Measurements from ENCODE around the gene ANKRD55. TPM values are rescaled to one million over a fixed set of nuclear protein-coding genes. Genes with fewer than 3 reads are reported as not detected.
"Not testable (repeated sequence)": the region's sequence is repeated elsewhere in the genome, so short reads cannot be mapped to it uniquely, and the experiment has no call there.

The ANKRD55 gene
- total and polyA plus RNA-seq, 2 donors (not counting 1 experiment from before 2014, with no cell fraction given), result not detected

GRCh38 chr5:56227691-56228090 lies 5.4 kb downstream of the ANKRD55 start:
- H3K27me3 ChIP-seq (ENCODE audit: control insufficient read depth, insufficient read depth, low read length), result no peaks in the 10 kb centered on the region
- no peaks in the 10 kb centered on the region for H3K79me2 ChIP-seq (ENCODE audit: control insufficient read depth, insufficient read depth, low read length)
- no peaks in the 10 kb centered on the region for H3K36me3 ChIP-seq (ENCODE audit: control insufficient read depth, insufficient read depth, low read length)
- H3K9ac ChIP-seq (ENCODE audit: insufficient read depth, low read length), result no peak overlapping the region
- no peak for DNase-seq (ENCODE audit: low read depth in 2 of 2)
- H3K4me3 ChIP-seq (replicated peaks in 1 of 4; ENCODE audit: control extremely low read depth in 1 of 4, insufficient read depth in 1 of 4, low read depth in 3 of 4, low read length in 4 of 4), result no peak overlapping the region
- H4K20me1 ChIP-seq (ENCODE audit: control insufficient read depth, extremely low read depth, insufficient read depth, low read length), result no peaks in the 10 kb centered on the region
- no peaks in the 10 kb centered on the region for H3K9me3 ChIP-seq (ENCODE audit: control insufficient read depth, insufficient read depth, low read depth, low read length)
- H3K27ac ChIP-seq (ENCODE audit: insufficient read depth, low read length), result no peak overlapping the region
- H3K4me2 ChIP-seq (ENCODE audit: extremely low read depth, insufficient read depth, low read length), result no peak overlapping the region
- TF ChIP-seq EZH2 (IDR thresholded peaks at IDR 0.05; ENCODE audit: low read length, missing control alignments) (no peak), CTCF (conservative IDR thresholded peaks at IDR 0.05 in 1 of 2, IDR thresholded peaks at IDR 0.05 in 1 of 2; ENCODE audit: low read depth in 1 of 2, low read length in 2 of 2) (no peak)
- H2AFZ ChIP-seq (ENCODE audit: low read length), result no peak overlapping the region
- no peaks in the 10 kb centered on the region for H3K4me1 ChIP-seq (ENCODE audit: control insufficient read depth, extremely low read depth, insufficient read depth, low read length)

GRCh38 chr5:56223298-56223697 lies 9.8 kb downstream of the ANKRD55 start:
- H3K4me1 ChIP-seq (ENCODE audit: control insufficient read depth, extremely low read depth, insufficient read depth, low read length); DNase-seq (ENCODE audit: low read depth in 2 of 2); H3K9me3 ChIP-seq (ENCODE audit: control insufficient read depth, insufficient read depth, low read depth, low read length); H3K27ac ChIP-seq (ENCODE audit: insufficient read depth, low read length); H3K4me3 ChIP-seq (replicated peaks in 1 of 4; ENCODE audit: control extremely low read depth in 1 of 4, insufficient read depth in 1 of 4, low read depth in 3 of 4, low read length in 4 of 4); H3K4me2 ChIP-seq (ENCODE audit: extremely low read depth, insufficient read depth, low read length); H4K20me1 ChIP-seq (ENCODE audit: control insufficient read depth, extremely low read depth, insufficient read depth, low read length); H3K36me3 ChIP-seq (ENCODE audit: control insufficient read depth, insufficient read depth, low read length); H3K9ac ChIP-seq (ENCODE audit: insufficient read depth, low read length); H2AFZ ChIP-seq (ENCODE audit: low read length); H3K27me3 ChIP-seq (ENCODE audit: control insufficient read depth, insufficient read depth, low read length); H3K79me2 ChIP-seq (ENCODE audit: control insufficient read depth, insufficient read depth, low read length): not testable (repeated sequence)

GRCh38 chr5:56221601-56222000 lies 11.5 kb downstream of the ANKRD55 start:
- not testable (repeated sequence) for H3K27me3 ChIP-seq (ENCODE audit: control insufficient read depth, insufficient read depth, low read length); H3K36me3 ChIP-seq (ENCODE audit: control insufficient read depth, insufficient read depth, low read length); H3K4me3 ChIP-seq (replicated peaks in 1 of 4; ENCODE audit: control extremely low read depth in 1 of 4, insufficient read depth in 1 of 4, low read depth in 3 of 4, low read length in 4 of 4); H3K4me1 ChIP-seq (ENCODE audit: control insufficient read depth, extremely low read depth, insufficient read depth, low read length); H3K9me3 ChIP-seq (ENCODE audit: control insufficient read depth, insufficient read depth, low read depth, low read length); H3K79me2 ChIP-seq (ENCODE audit: control insufficient read depth, insufficient read depth, low read length); H2AFZ ChIP-seq (ENCODE audit: low read length); H3K9ac ChIP-seq (ENCODE audit: insufficient read depth, low read length); H3K27ac ChIP-seq (ENCODE audit: insufficient read depth, low read length); DNase-seq (ENCODE audit: low read depth in 2 of 2); H4K20me1 ChIP-seq (ENCODE audit: control insufficient read depth, extremely low read depth, insufficient read depth, low read length); H3K4me2 ChIP-seq (ENCODE audit: extremely low read depth, insufficient read depth, low read length)

- Histone ChIP-seq H3K4me1 (ENCODE audit: control insufficient read depth, extremely low read depth, insufficient read depth, low read length) (peaks cover 2% of the 10 kb centered on the region), H3K27me3 (ENCODE audit: control insufficient read depth, insufficient read depth, low read length) (no peaks in the 10 kb centered on the region), H3K36me3 (ENCODE audit: control insufficient read depth, insufficient read depth, low read length) (no peaks in the 10 kb centered on the region), H3K4me2 (ENCODE audit: extremely low read depth, insufficient read depth, low read length) (no peak overlapping the region), H2AFZ (ENCODE audit: low read length) (no peak overlapping the region), H3K27ac (ENCODE audit: insufficient read depth, low read length) (no peak overlapping the region), H3K9ac (ENCODE audit: insufficient read depth, low read length) (peak overlapping the region; percentile 12), H3K4me3 (replicated peaks in 1 of 4; ENCODE audit: control extremely low read depth in 1 of 4, insufficient read depth in 1 of 4, low read depth in 3 of 4, low read length in 4 of 4) (no peak overlapping the region), H4K20me1 (ENCODE audit: control insufficient read depth, extremely low read depth, insufficient read depth, low read length) (no peaks in the 10 kb centered on the region), H3K9me3 (ENCODE audit: control insufficient read depth, insufficient read depth, low read depth, low read length) (no peaks in the 10 kb centered on the region), H3K79me2 (ENCODE audit: control insufficient read depth, insufficient read depth, low read length) (no peaks in the 10 kb centered on the region)
- TF ChIP-seq EZH2 (IDR thresholded peaks at IDR 0.05; ENCODE audit: low read length, missing control alignments) (no peak), CTCF (conservative IDR thresholded peaks at IDR 0.05 in 1 of 2, IDR thresholded peaks at IDR 0.05 in 1 of 2; ENCODE audit: low read depth in 1 of 2, low read length in 2 of 2) (no peak)
- DNase-seq (ENCODE audit: low read depth in 2 of 2), result no peak
These were observed 17.9 kb downstream of the ANKRD55 start for GRCh38 chr5:56215019-56215830.

- not testable (repeated sequence) for H3K9ac ChIP-seq (ENCODE audit: insufficient read depth, low read length); H3K27me3 ChIP-seq (ENCODE audit: control insufficient read depth, insufficient read depth, low read length); H3K4me2 ChIP-seq (ENCODE audit: extremely low read depth, insufficient read depth, low read length); H2AFZ ChIP-seq (ENCODE audit: low read length); H3K4me3 ChIP-seq (replicated peaks in 1 of 4; ENCODE audit: control extremely low read depth in 1 of 4, insufficient read depth in 1 of 4, low read depth in 3 of 4, low read length in 4 of 4); H3K27ac ChIP-seq (ENCODE audit: insufficient read depth, low read length); H4K20me1 ChIP-seq (ENCODE audit: control insufficient read depth, extremely low read depth, insufficient read depth, low read length); H3K36me3 ChIP-seq (ENCODE audit: control insufficient read depth, insufficient read depth, low read length); H3K9me3 ChIP-seq (ENCODE audit: control insufficient read depth, insufficient read depth, low read depth, low read length); H3K4me1 ChIP-seq (ENCODE audit: control insufficient read depth, extremely low read depth, insufficient read depth, low read length); H3K79me2 ChIP-seq (ENCODE audit: control insufficient read depth, insufficient read depth, low read length)
- DNase-seq (ENCODE audit: low read depth in 2 of 2), result peak; percentile 16 to 51
These were observed 19.1 kb downstream of the ANKRD55 start for GRCh38 chr5:56213886-56214535.

Data from fibroblast of lung (primary cell).